HG03103 (cell line): ENCODE data around the gene B4GALNT3.
"Not testable (repeated sequence)": the region's sequence is repeated elsewhere in the genome, so short reads cannot be mapped to it uniquely, and the experiment has no call there.

Experiments
- ATAC-seq: cut with Tn5 transposase; IDR thresholded peaks from one replicate; pipeline ENCODE4 v1.9.1; 2021; ENCODE audit warnings: low read depth; ENCODE audit not compliant: unreplicated experiment

Gene B4GALNT3

GRCh38 chr12:459430-460258 lies at the start of gene B4GALNT3:
B4GALNT3 (plus strand) TSS chr12:459939; CDS start chr12:460377, 438 bp downstream.
- ATAC-seq = no peak

- no peak for ATAC-seq
These were observed 44.9 kb upstream of the B4GALNT3 start for GRCh38 chr12:414859-415258.

GRCh38 chr12:418432-418831 lies 41.3 kb upstream of the B4GALNT3 start:
- ATAC-seq = no peak

GRCh38 chr12:422526-422925 lies 37.2 kb upstream of the B4GALNT3 start:
- ATAC-seq = no peak

- ATAC-seq = not testable (repeated sequence)
These were observed 24.0 kb upstream of the B4GALNT3 start for GRCh38 chr12:435737-436136.

GRCh38 chr12:442235-442884 lies 17.4 kb upstream of the B4GALNT3 start:
- no peak for ATAC-seq

GRCh38 chr12:447141-447540 lies 12.6 kb upstream of the B4GALNT3 start:
- no peak for ATAC-seq

GRCh38 chr12:449203-449602 lies 10.5 kb upstream of the B4GALNT3 start:
- no peak for ATAC-seq

- no peak for ATAC-seq
These were observed 9.3 kb upstream of the B4GALNT3 start for GRCh38 chr12:450438-450837.

- ATAC-seq = no peak
These were observed 7.0 kb upstream of the B4GALNT3 start for GRCh38 chr12:452667-453210.

GRCh38 chr12:454833-455232 lies 4.9 kb upstream of the B4GALNT3 start:
- ATAC-seq = no peak

- ATAC-seq = no peak
These were observed 3.9 kb upstream of the B4GALNT3 start for GRCh38 chr12:455821-456220.

GRCh38 chr12:457676-458075 lies 2.1 kb upstream of the B4GALNT3 start:
- ATAC-seq = no peak

GRCh38 chr12:459050-459429 lies 699 bp upstream of the B4GALNT3 start:
- ATAC-seq = no peak

GRCh38 chr12:460261-461230 lies 807 bp downstream of the B4GALNT3 start:
- ATAC-seq = no peak

GRCh38 chr12:461425-461824 lies 1.7 kb downstream of the B4GALNT3 start:
- no peak for ATAC-seq

GRCh38 chr12:462936-463705 lies 3.4 kb downstream of the B4GALNT3 start:
- ATAC-seq = no peak

- ATAC-seq = no peak
These were observed 4.9 kb downstream of the B4GALNT3 start for GRCh38 chr12:464484-465267.

- ATAC-seq = no peak
These were observed 6.3 kb downstream of the B4GALNT3 start for GRCh38 chr12:466039-466438.
